Right cardiac atrium (tissue), 5 donors: ENCODE measurements around the gene ERMP1. TPM values are rescaled to one million over a fixed set of nuclear protein-coding genes. Genes with fewer than 3 reads are reported as not detected.

Experiments used
- polyA plus RNA-seq: library from polyadenylated mRNA; stranded (reverse); fragments of 200-250 nt; gene quantifications from one replicate; pipeline ENCODE4 v1.2.3, GENCODE V29; 2013
- total RNA-seq, 4 donors: library from RNA; stranded (reverse); fragmentation: NEBNext Ultra II Directional; extraction: Animal tissue kit (Norgen Biotek cat#: 25700); gene quantifications; one replicate each; pipeline ENCODE4 v1.2.1, GENCODE V29; 2021
- donor health status: healthy with polysubstance abuse.
- donor health status: DM: no; HTN: yes; CAD: no.
- donor health status: DM: no; HTN: no; CAD: no.
- donor health status: DM: no; HTN: yes; CAD: no; lungs with severe emphysema.
- donor health status: DM: yes; HTN: yes; CAD: no.

ERMP1 gene
- total and polyA plus RNA-seq, 5 donors = 8.6 to 26.8 (median 20.9) TPM

Other genes starting within 250 kb of the ERMP1 start
- 10 to 100 TPM in 3 of 4 donors, 1 to 10 TPM in 1; 10.0 to 11.7 (median 11.4) TPM for gene RIC1, start 204.0 kb downstream of the ERMP1 start, total RNA-seq
- gene RIC1, start 204.0 kb downstream of the ERMP1 start, polyA plus RNA-seq = 3.2 TPM
- gene MLANA, start 57.8 kb upstream of the ERMP1 start, total RNA-seq = not detected
- gene MLANA, start 57.8 kb upstream of the ERMP1 start, polyA plus RNA-seq = not detected
- gene RANBP6, start 182.5 kb upstream of the ERMP1 start, total RNA-seq = 10 to 100 TPM; 19.7 to 28.1 (median 22.7) TPM
- gene RANBP6, start 182.5 kb upstream of the ERMP1 start, polyA plus RNA-seq = 9.8 TPM